ENCODE results near the gene C1orf232.

DNA sequence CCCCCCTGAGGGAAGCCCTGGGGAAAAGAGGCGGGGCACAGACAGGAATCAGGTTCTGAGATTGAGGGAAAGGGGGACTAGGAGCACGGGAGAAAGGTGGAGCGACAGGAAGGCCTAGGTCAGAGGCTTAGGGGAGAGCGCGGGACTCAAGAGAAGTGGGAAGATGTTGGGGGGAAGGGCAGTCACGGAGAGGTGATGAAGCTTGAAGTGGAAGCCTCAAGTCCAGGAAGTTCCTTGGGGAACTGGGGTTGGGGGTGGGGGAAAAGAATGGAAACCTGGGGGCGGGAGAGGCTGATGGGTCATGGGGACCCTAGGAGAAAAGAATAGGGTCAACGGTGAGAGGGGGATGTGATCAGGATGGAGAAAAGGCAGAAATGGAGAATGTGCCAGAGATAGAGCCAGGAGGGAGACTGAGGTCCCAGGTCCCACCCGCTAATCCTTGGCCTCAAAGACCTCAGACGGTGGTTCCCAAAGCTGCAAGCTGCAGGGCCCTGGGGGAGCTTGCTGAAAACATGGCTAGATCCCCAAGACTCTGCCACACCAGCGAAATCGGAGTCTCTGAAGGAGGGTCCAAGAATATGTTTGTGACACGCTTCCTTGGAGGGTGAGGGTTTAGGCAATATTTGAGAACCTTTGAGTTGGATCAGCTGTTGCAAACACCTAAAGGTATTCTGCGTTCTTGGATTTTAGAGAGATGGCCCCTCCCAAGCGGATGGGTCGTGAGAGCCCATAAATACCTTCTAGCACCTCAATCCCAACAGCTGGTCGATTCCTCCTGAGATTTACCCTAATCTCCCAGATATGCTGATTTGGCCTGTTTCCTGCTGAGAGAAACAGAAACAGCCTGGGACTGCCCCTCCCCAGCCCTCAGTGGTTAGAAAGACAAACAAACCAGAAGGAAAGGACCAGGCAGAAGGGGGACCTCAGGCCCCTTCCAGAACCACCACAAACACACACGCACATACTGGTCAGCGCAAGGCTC, 3.6 kb downstream of the C1orf232 start:
- TF ChIP-seq, protein P1, sequence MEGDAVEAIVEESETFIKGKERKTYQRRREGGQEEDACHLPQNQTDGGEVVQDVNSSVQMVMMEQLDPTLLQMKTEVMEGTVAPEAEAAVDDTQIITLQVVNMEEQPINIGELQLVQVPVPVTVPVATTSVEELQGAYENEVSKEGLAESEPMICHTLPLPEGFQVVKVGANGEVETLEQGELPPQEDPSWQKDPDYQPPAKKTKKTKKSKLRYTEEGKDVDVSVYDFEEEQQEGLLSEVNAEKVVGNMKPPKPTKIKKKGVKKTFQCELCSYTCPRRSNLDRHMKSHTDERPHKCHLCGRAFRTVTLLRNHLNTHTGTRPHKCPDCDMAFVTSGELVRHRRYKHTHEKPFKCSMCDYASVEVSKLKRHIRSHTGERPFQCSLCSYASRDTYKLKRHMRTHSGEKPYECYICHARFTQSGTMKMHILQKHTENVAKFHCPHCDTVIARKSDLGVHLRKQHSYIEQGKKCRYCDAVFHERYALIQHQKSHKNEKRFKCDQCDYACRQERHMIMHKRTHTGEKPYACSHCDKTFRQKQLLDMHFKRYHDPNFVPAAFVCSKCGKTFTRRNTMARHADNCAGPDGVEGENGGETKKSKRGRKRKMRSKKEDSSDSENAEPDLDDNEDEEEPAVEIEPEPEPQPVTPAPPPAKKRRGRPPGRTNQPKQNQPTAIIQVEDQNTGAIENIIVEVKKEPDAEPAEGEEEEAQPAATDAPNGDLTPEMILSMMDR (IDR thresholded peaks at IDR 0.05) = no peak
- no peak for TF ChIP-seq POLR2A (IDR thresholded peaks at IDR 0.05)

Measured in Peyer's patch (tissue), 4 donors.